HG03460 (cell line): ENCODE results near the gene SLC17A2.

Experiments used
- ATAC-seq: cut with Tn5 transposase; IDR thresholded peaks from one replicate; pipeline ENCODE4 v1.9.1; 2021; ENCODE audit not compliant: unreplicated experiment

Gene SLC17A2

DNA sequence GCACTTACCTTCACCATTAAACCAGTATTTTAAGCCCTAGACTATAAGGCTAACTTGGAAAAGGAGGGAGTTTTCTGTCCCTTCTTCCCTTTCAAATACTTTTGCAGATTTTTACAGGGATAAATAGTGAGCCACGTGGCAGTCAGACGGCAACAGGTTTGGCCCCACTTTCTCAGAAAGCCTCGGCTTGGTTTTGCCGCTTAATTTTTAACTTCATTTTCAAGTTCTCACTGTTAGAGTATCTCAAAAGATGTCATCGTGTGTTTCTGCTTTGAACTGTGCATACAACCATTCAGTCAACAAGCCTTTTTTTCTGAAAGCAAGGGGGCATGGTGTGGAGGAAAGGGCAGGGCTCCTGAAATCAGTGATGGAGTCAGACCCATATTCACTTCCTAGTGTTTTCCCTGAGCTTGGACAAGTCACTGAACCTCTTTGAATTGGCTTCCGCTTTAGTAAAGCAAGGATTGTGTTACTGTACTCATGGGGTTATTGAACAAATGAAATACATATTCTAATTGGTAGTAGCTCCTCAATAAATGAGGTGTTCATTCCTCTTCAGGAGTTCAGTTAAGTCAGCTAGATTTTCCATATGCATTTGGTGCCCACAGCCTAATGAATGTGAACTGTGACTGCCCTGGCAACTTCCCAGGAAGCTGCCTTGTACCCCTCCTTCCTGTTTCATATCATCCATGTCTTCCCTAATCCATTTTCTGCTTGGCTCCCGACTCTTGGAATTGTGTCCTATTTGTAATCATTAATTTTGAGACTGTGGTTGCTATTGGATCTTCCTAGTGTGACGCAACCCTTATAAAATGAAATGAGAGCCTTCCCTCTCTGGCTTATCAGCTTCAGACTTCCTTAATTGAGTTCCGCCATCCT lies at the start of gene SLC17A2:
Gene SLC17A2 (minus strand): TSS at position 160 of the 879 bp plus-strand sequence. CDS start 4,895 bp downstream, outside the sequence.
- no peak for ATAC-seq

GRCh38 chr6:25975923-25976560 lies 45.6 kb upstream of the SLC17A2 start:
- ATAC-seq = no peak

GRCh38 chr6:25973923-25974555 lies 43.5 kb upstream of the SLC17A2 start:
- ATAC-seq = no peak

DNA sequence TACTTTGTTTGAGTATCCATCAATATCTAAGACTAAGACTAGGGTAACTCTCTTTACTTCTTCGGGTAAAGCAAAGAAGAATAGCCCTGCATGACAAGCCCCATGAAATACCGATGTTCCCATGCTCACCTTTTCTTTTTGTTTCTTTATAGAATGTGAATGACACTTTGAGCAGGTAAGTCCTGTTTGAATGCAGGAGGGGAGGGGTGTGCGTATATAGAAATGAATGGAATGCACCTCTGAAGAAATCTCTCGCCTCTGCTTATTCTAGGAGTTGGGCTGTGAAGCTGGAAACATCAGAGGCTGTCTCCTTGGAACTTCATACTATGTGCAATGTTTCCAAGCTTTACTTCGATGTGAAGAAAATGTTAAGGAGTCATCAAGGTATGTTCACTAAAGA lies 42.4 kb upstream of the SLC17A2 start:
- ATAC-seq = no peak

DNA sequence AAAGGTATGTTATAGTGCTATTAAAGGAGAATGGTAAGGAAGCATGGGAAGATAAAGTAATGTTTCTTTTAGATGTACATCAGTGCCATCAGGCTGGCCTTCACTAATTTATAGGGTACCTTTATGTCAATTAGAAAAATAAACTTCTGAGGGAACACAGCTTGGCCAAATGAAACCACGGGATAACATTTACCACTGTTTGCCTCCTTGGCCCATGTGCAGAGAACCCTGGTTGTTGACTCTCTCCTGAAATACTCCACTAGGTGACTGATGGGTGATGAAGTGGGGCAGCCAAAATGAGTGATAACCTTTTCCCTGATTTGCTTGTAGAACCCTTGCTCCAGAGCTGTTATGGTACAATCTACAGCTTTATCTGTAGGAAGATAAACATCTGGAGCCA lies 41.6 kb upstream of the SLC17A2 start:
- ATAC-seq = no peak

DNA sequence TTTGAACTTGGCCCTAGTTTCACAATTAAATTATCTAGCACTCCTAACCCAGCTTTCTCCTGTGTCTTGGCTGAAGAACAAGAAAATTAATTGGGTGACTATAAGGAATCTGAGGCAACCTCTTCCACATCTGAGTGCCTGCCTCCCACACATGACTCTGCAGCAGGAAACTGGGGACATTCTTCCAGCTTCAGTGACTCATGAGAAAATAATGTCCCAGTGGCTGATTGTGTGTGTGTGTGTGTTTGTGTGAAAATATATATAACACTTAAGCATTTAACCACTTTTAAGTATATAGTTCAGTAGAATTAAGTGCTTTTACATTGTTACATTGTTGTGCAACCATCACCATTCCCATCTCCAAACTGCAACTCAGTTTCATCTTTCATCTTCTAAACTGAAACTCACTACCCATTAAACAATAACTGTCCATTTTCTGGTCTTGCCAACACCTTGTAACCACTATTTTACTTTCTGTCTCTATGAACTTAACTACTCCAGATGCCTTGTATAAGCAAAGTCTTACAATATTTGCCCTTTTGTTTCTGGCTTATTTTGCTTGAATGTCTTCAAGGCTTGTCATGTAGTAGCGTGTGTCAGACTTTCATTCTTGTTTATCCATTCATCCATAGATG lies 40.8 kb upstream of the SLC17A2 start:
- ATAC-seq = no peak

- no peak for ATAC-seq
Observed at GRCh38 chr6:25968769-25969168, 38.3 kb upstream of the SLC17A2 start.

GRCh38 chr6:25966711-25967110 lies 36.2 kb upstream of the SLC17A2 start:
- ATAC-seq = no peak

GRCh38 chr6:25965058-25965457 lies 34.6 kb upstream of the SLC17A2 start:
- ATAC-seq = no peak

- ATAC-seq = no peak
Observed at GRCh38 chr6:25963426-25964123, 33.1 kb upstream of the SLC17A2 start.

- peak; percentile 79 for ATAC-seq
Observed at GRCh38 chr6:25962149-25963127, 31.9 kb upstream of the SLC17A2 start, which contains the start of gene TRIM38. Gene TRIM38, plus strand, starts transcription at chr6:25962802. Its CDS starts 3,721 bp downstream, at chr6:25966523.

DNA sequence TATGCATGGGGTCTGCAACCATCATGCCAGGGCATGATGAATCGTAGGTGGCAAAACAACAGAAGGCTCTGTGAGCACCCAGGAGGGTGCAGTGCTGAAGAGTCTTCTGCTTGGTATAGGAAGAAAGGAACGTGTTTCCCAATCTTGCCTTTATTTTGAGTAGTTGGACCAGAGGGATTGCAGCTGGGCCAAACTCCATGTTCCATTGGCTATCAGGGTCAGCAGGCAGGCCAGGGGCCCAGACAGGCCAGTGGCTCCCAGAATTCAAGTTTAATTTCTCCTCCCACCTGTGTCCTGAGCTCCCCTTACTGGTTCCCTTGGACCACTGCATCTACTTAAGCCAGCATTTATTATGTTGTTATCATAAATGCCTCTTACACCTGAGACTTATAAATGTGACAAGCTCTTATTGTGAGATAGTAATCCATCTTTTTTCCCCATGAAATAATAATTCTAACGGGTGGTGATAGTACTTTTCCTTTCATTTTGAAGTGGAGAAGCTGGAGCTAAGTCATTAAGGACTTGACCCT lies 31.2 kb upstream of the SLC17A2 start:
- ATAC-seq = no peak

DNA sequence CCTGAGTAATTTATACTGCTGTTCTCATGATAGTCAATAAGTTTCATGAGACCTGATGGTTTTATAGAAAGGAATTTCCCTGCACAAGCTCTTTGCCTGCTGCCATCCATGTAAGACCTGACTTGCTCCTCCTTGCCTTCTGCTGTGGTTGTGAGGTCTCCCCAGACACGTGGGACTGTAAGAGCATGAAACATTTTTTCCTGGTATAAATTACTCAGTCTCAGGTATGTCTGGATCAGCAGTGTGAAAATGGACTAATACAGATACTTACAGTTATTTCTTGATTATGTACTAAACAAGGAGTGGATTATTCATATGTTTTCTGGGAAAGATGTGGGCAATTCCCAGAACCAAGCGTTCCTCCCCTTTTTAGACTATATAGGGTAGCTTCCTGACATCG lies 30.2 kb upstream of the SLC17A2 start:
- ATAC-seq = no peak

- no peak for ATAC-seq
Observed at GRCh38 chr6:25959890-25960536, 29.5 kb upstream of the SLC17A2 start.

GRCh38 chr6:25958700-25959162 lies 28.2 kb upstream of the SLC17A2 start:
- ATAC-seq = no peak

- ATAC-seq = no peak
Observed at GRCh38 chr6:25956226-25956625, 25.7 kb upstream of the SLC17A2 start.

DNA sequence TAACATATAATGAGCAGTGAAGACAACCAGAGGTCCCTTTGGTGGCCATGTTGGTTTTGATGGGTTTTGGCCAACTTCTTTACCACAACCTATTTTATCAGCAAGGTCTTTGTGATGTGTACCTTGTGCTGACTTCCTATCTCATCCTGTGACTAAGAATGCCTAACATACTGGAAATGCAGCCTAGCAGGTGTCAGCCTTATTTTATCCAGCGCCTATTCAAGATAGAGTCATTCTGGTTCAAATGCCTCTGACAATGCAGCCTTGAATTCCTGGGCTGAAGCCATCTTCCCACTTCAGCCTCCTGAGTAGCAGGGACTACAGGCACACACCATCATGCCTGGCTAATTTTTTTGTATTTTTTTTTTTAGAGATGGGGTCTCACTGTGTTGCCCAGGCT lies 24.3 kb upstream of the SLC17A2 start:
- no peak for ATAC-seq

DNA sequence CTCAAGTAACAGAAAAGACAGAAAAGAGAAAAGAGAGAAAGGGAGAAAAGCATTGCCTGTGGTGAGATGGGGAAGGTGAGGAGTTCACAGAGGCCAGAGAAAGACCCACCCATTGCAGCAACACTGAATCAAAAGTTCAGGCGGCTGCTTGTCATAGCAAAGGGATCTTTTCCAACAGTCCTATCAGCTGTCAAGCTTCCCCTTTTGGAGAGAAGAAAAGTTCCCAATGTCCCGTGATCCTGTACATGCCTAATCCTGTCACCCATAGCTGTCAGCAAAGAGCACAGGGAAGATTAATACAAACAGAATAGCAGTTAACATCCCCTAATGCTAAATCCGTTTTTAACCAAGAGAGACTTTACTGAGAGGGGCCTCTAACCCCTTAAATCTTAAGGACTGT lies 23.2 kb upstream of the SLC17A2 start:
- ATAC-seq = no peak

DNA sequence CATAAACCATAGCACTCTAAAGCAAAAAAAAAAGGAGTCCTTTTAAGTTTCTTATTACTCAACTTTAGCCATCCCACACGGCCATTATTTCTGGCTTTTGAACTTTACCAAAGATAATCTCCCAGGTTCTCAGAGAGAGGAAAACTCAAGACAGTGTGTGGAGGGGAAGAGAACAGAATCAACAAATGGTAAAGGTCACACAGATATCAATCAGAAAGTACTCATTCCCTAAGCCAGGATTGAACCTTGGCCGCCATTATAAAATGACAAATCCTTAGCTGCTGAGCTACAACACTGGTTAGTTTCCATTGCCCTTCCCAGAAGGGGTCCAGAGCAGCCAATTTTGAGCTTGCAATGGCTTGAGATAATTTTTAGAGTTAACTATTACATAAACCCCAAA lies 22.0 kb upstream of the SLC17A2 start:
- ATAC-seq = no peak
